Stimulated activated CD4-positive, alpha-beta T cell treated with anti-CD3 and anti-CD28 coated beads, Interleukin-2, amount 100 ng/mL, for 4 hours (primary cell): ENCODE results near the gene CTCFL.
"Not testable (repeated sequence)": the region's sequence is repeated elsewhere in the genome, so short reads cannot be mapped to it uniquely, and the experiment has no call there.

Experiments used
- DNase-seq: peaks from one replicate; pipeline ENCODE4 v3.0.0-alpha.2; 2020; ENCODE audit warnings: low read depth

Gene CTCFL

GRCh38 chr20:57508831-57509230 lies 16.1 kb downstream of the CTCFL start:
- no peak for DNase-seq

- DNase-seq: no peak
Measured at GRCh38 chr20:57508381-57508780, 16.6 kb downstream of the CTCFL start.

- no peak for DNase-seq
Measured at GRCh38 chr20:57507477-57507876, 17.5 kb downstream of the CTCFL start.

- DNase-seq: no peak
Measured at GRCh38 chr20:57505979-57506378, 19.0 kb downstream of the CTCFL start.

- no peak for DNase-seq
Measured at GRCh38 chr20:57504411-57504810, 20.5 kb downstream of the CTCFL start.

GRCh38 chr20:57503035-57503658 lies 21.8 kb downstream of the CTCFL start:
- DNase-seq: no peak

GRCh38 chr20:57502336-57502700 lies 22.6 kb downstream of the CTCFL start:
- no peak for DNase-seq

- DNase-seq: no peak
Measured at GRCh38 chr20:57501461-57502335, 23.2 kb downstream of the CTCFL start.

GRCh38 chr20:57500962-57501361 lies 24.0 kb downstream of the CTCFL start:
- no peak for DNase-seq

- no peak for DNase-seq
Measured at GRCh38 chr20:57500235-57500634, 24.7 kb downstream of the CTCFL start.

GRCh38 chr20:57499676-57500075 lies 25.3 kb downstream of the CTCFL start:
- DNase-seq: no peak

GRCh38 chr20:57498425-57499400 lies 26.2 kb downstream of the CTCFL start:
- no peak for DNase-seq

- DNase-seq: no peak
Measured at GRCh38 chr20:57496592-57496991, 28.3 kb downstream of the CTCFL start.

GRCh38 chr20:57495978-57496377 lies 29.0 kb downstream of the CTCFL start:
- DNase-seq: no peak

- no peak for DNase-seq
Measured at GRCh38 chr20:57493091-57493615, 31.8 kb downstream of the CTCFL start.

GRCh38 chr20:57491373-57491772 lies 33.6 kb downstream of the CTCFL start:
- DNase-seq: no peak

- DNase-seq: not testable (repeated sequence)
Measured at GRCh38 chr20:57488277-57488676, 36.7 kb downstream of the CTCFL start.

- no peak for DNase-seq
Measured at GRCh38 chr20:57485770-57486169, 39.2 kb downstream of the CTCFL start.

- DNase-seq: no peak
Measured at GRCh38 chr20:57484772-57485171, 40.2 kb downstream of the CTCFL start.

GRCh38 chr20:57483287-57484050 lies 41.5 kb downstream of the CTCFL start:
- no peak for DNase-seq

- DNase-seq: no peak
Measured at GRCh38 chr20:57482796-57483195, 42.1 kb downstream of the CTCFL start.
